Measurements from ENCODE around the gene LHX2.

- TF ChIP-seq, protein P1, sequence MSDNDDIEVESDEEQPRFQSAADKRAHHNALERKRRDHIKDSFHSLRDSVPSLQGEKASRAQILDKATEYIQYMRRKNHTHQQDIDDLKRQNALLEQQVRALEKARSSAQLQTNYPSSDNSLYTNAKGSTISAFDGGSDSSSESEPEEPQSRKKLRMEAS (CRISPR knock-in tag; IDR thresholded peaks at IDR 0.05): no peak
- TF ChIP-seq SETDB1 (IDR thresholded peaks at IDR 0.05; ENCODE audit: low read length) (no peak), YY1 (IDR thresholded peaks at IDR 0.05; ENCODE audit: borderline replicate concordance in 1 of 3, control insufficient read depth in 1 of 3, extremely low read depth in 1 of 3, insufficient read depth in 3 of 3, insufficient read length in 1 of 3, insufficient replicate concordance in 2 of 3, low read depth in 1 of 3, low read length in 2 of 3) (no peak), ZBTB26 (CRISPR knock-in tag; IDR thresholded peaks at IDR 0.05) (no peak), KLF16 (IDR thresholded peaks at IDR 0.05) (no peak), POLR2AphosphoS5 (IDR thresholded peaks at IDR 0.05; ENCODE audit: control insufficient read depth, insufficient read depth, low read depth, low read length) (no peak), ELF4 (CRISPR knock-in tag; IDR thresholded peaks at IDR 0.05) (no peak), DIDO1 (tag; IDR thresholded peaks at IDR 0.05; ENCODE audit: low read depth) (no peak), ATF7 (IDR thresholded peaks at IDR 0.05) (no peak), BCL6 (CRISPR knock-in tag; IDR thresholded peaks at IDR 0.05) (no peak), MYC (IDR thresholded peaks at IDR 0.05; ENCODE audit: low read depth, low read length) (no peak), MYC (CRISPR knock-in tag; IDR thresholded peaks at IDR 0.05; ENCODE audit: borderline replicate concordance, low read depth) (no peak), TCF7L2 (IDR thresholded peaks at IDR 0.05; ENCODE audit: low read depth, low read length) (no peak)
Observed at GRCh38 chr9:124009531-124010217, 1.9 kb upstream of the LHX2 start.
